ENCODE results near the gene TRIM66.

- TF ChIP-seq CTCF (IDR thresholded peaks at IDR 0.05; ENCODE audit: insufficient read depth, low read length) = no peak
- no peak for TF ChIP-seq POLR2AphosphoS5 (IDR thresholded peaks at IDR 0.05; ENCODE audit: low read depth)
Measured at GRCh38 chr11:8598506-8598905, 84.0 kb downstream of the TRIM66 start.

All from HL-60 (cell line).